Pancreas (tissue), 10 donors: ENCODE measurements around the gene FOXO1. TPM values are rescaled to one million over a fixed set of nuclear protein-coding genes. Genes with fewer than 3 reads are reported as not detected.

Experiments
- ATAC-seq, 4 donors: fragments of 200-7000 bp; cut with Tn5 transposase; one replicate each; pipeline versions ENCODE4 v1.8.0 to v1.9.1; 2020; ENCODE audit warnings: mild to moderate bottlenecking in 4 of 4, moderate library complexity in 4 of 4
- DNase-seq, 6 donors: peaks; one replicate each; pipeline ENCODE4 v3.0.0-alpha.2; 2020
- FAIRE-seq: peaks from 2 replicates; lab custom pipeline; 2012; peaks lifted over from hg19 to GRCh38; lab: Jason Lieb, UNC
- H3K27ac ChIP-seq, 4 donors: fragments of 200-600 bp; sonication (generic); 1 replicate in 3 of 4; 2 replicates in 1 of 4; pipeline versions ENCODE4 v1.5.0 to v1.8.0; 2020
- H3K27me3 ChIP-seq, 4 donors: fragments of 200-600 bp; one replicate each; pipeline ENCODE4 v1.8.0; 2021
- H3K36me3 ChIP-seq, 3 donors: fragments of 200-600 bp; sonication (generic) in 1 of 3; one replicate each; pipeline versions ENCODE4 v1.5.0 to v1.8.0; 2020 to 2021
- H3K4me1 ChIP-seq, 3 donors: fragments of 200-600 bp; one replicate each; pipeline ENCODE4 v1.8.0; 2021
- H3K4me3 ChIP-seq, 4 donors: fragments of 200-600 bp; sonication (generic) in 2 of 4; one replicate each; pipeline versions ENCODE4 v1.5.0 to v1.8.0; 2020 to 2021
- H3K9me3 ChIP-seq, 4 donors: fragments of 200-600 bp; one replicate each; pipeline ENCODE4 v1.8.0; 2021
- CTCF ChIP-seq, 4 donors: fragments of 200-600 bp; sonication (generic) in 3 of 4; IDR thresholded peaks; one replicate each; pipeline versions ENCODE4 v1.5.0 to v1.8.0; 2021; ENCODE audit warnings: antibody characterized with exemption in 4 of 4
- WGBS, 2 donors: extraction: QIAGEN DNeasy Blood & Tissue Kit; methylation state at CpG; one replicate each; pipeline ENCODE4 v1.1.7; 2013; 5-methylcytosine and 5-hydroxymethylcytosine counted together
- intact Hi-C, 3 donors: fragments of 100-400 bp; cut with DNase I; formaldehyde crosslinking; loops; one replicate each; pipeline versions ENCODE4 v1.11.1 to v1.14.2; 2022
- polyA plus RNA-seq, 2 donors: library from polyadenylated mRNA; stranded (reverse); fragments of 200-250 nt; gene quantifications; one replicate each; pipeline ENCODE4 v1.2.3, GENCODE V29; 2013
- total RNA-seq, 6 donors: library from RNA; stranded (reverse); fragmentation: NEBNext Ultra II Directional in 4 of 6; extraction: Animal tissue kit (Norgen Biotek cat#: 25700) in 4 of 6; gene quantifications; one replicate each; pipeline versions ENCODE4 v1.2.1 to v1.2.4, GENCODE V29; 2021 to 2023
- donor health status: healthy with polysubstance abuse.
- donor health status: DM: no; HTN: no; CAD: no; lungs with moderate emphysema.
- donor health status: DM: no; HTN: no; CAD: no.
- donor health status: control.
- donor health status: control.
- donor health status: Bipolar disorder and iron deficiency.
- donor health status: DM: yes; HTN: yes; CAD: no.
- donor health status: DM: no; HTN: no; CAD: no.
- donor health status: DM: no; HTN: no; CAD: no.
- donor health status: DM: yes; HTN: yes; CAD: no.

The FOXO1 gene
- total and polyA plus RNA-seq, 8 donors, result 3.8 to 21.9 (median 15.0) TPM

- ATAC-seq, result no peak
- H3K27me3 ChIP-seq, result no peaks in the 10 kb centered on the region
Observed at GRCh38 chr13:40595693-40596092, 70.7 kb downstream of the FOXO1 start.

GRCh38 chr13:40592035-40592434 lies 74.4 kb downstream of the FOXO1 start:
- H3K27ac ChIP-seq, result no peak overlapping the region
- intact Hi-C loops, result no loop called here
- H3K4me1 ChIP-seq, result peaks cover 18 to 37% (median 24%) of the 10 kb centered on the region in 3 donors

More at GRCh38 chr13:40595693-40596092, 70.7 kb downstream of the FOXO1 start:
- WGBS, 2 donors, result 66 to 68% methylated on average over 3 of the region's 3 CpGs
- intact Hi-C loops, result no loop called here
- TF ChIP-seq CTCF (IDR thresholded peaks at IDR 0.05), result no peak
- Histone ChIP-seq H3K36me3 (no peaks in the 10 kb centered on the region), H3K4me3 (no peak overlapping the region), H3K9me3 (no peaks in the 10 kb centered on the region), H3K4me1 (peaks cover 16 to 32% (median 21%) of the 10 kb centered on the region in 3 donors), H3K27ac (no peak overlapping the region)
- DNase-seq (no peak), FAIRE-seq (no peak)

GRCh38 chr13:40591091-40591490 lies 75.3 kb downstream of the FOXO1 start:
- 75 to 77% methylated on average over 4 of the region's 4 CpGs for WGBS, 2 donors
- Histone ChIP-seq H3K27ac (no peak overlapping the region), H3K9me3 (no peaks in the 10 kb centered on the region), H3K36me3 (no peaks in the 10 kb centered on the region), H3K4me1 (peaks cover 18 to 43% (median 24%) of the 10 kb centered on the region in 3 donors), H3K4me3 (no peak overlapping the region), H3K27me3 (no peaks in the 10 kb centered on the region)
- DNase-seq (no peak), ATAC-seq (no peak), FAIRE-seq (no peak)
- TF ChIP-seq CTCF (IDR thresholded peaks at IDR 0.05), result no peak
- intact Hi-C loops, result no loop called here

More at GRCh38 chr13:40592035-40592434, 74.4 kb downstream of the FOXO1 start:
- Histone ChIP-seq H3K27me3 (no peaks in the 10 kb centered on the region), H3K36me3 (no peaks in the 10 kb centered on the region), H3K9me3 (no peaks in the 10 kb centered on the region), H3K4me3 (no peak overlapping the region)
- no peak for FAIRE-seq
- no peak for ATAC-seq
- WGBS, 2 donors, result 97% methylated on average over 1 of the region's 1 CpG
- no peak for TF ChIP-seq CTCF (IDR thresholded peaks at IDR 0.05)
- DNase-seq, result no peak

GRCh38 chr13:40590112-40590862 lies 76.2 kb downstream of the FOXO1 start:
- Histone ChIP-seq H3K27me3 (no peaks in the 10 kb centered on the region), H3K4me3 (no peak overlapping the region), H3K36me3 (no peaks in the 10 kb centered on the region), H3K27ac (peak overlapping the region in 1 of 4 donors; percentile 55), H3K4me1 (peaks cover 22 to 51% (median 27%) of the 10 kb centered on the region in 3 donors), H3K9me3 (no peaks in the 10 kb centered on the region)
- intact Hi-C loops, result no loop called here
- WGBS, 2 donors, result 68 to 71% methylated on average over 8 of the region's 8 CpGs
- ATAC-seq (peak in 3 of 4 donors; percentile 40 to 59 (median 52)), FAIRE-seq (no peak), DNase-seq (no peak)
- TF ChIP-seq CTCF (IDR thresholded peaks at IDR 0.05), result no peak
